HepG2 (cell line): Measurements from ENCODE around the gene NBEA. TPM values are rescaled to one million over a fixed set of nuclear protein-coding genes. Genes with fewer than 3 reads are reported as not detected.

Experiments
- ATAC-seq: fragments of 200-7000 bp; cut with Tn5 transposase; 3 replicates; pipeline ENCODE4 v1.9.1; 2020; ENCODE audit warnings: mild to moderate bottlenecking, moderate library complexity
- BruUV-seq: library from RNA; stranded (reverse); fragments of 400-500 nt; replicated peaks from 2 replicates; lab custom pipeline; 2021; lab: Mats Ljungman, UMichigan
- CTCF ChIA-PET: fragments of 300-600 bp; formaldehyde crosslinking; extraction: SDS; loops from one replicate; lab custom pipeline; 2021; ENCODE audit warnings: low total read pairs, inconsistent platforms, low intra/inter-chr PET ratio; lab: Yijun Ruan, JAX
- POLR2A ChIA-PET: fragments of 350-600 bp; sonication (Branson Sonifier 250); formaldehyde crosslinking; loops from one replicate; lab custom pipeline; 2020; ENCODE audit warnings: antibody characterized with exemption, inconsistent platforms; lab: Yijun Ruan, JAX
- DNase-seq: peaks from one replicate; pipeline ENCODE4 v3.0.0-alpha.2; 2015; ENCODE audit warnings: low spot score
- FAIRE-seq: peaks from 3 replicates; lab custom pipeline; 2011; peaks lifted over from hg19 to GRCh38; lab: Jason Lieb, UNC
- H2AFZ ChIP-seq: one replicate; pipeline ENCODE4 v1.6.1; 2011; ENCODE audit warnings: low read length, inconsistent platforms
- H3K27ac ChIP-seq: fragments of 300-600 bp; 3 replicates; pipeline ENCODE4 v1.8.0; 2011; ENCODE audit warnings: mixed run types, mild to moderate bottlenecking, mixed read lengths, low read length, inconsistent platforms; ENCODE audit not compliant: insufficient read depth; ENCODE audit errors: extremely low read length
- H3K27me3 ChIP-seq, 2 experiments: fragments of 200-600 bp in 1 of 2; 2 replicates in 1 of 2; 3 replicates in 1 of 2; pipeline versions ENCODE4 v1.6.0 to v1.8.0; 2011; ENCODE audit warnings: low read length in 2 of 2, mild to moderate bottlenecking in 2 of 2, moderate library complexity in 2 of 2, inconsistent platforms in 1 of 2; ENCODE audit not compliant: insufficient read depth in 2 of 2, control insufficient read depth in 1 of 2
- H3K36me3 ChIP-seq, 2 experiments: fragments of 200-600 bp in 1 of 2; replicated peaks in 1 of 2; 2 replicates in 1 of 2; 3 replicates in 1 of 2; pipeline versions ENCODE4 v1.5.1 to v1.8.0; 2011; ENCODE audit warnings: low read length in 2 of 2, inconsistent platforms in 1 of 2; ENCODE audit not compliant: insufficient read depth in 2 of 2, control insufficient read depth in 1 of 2
- H3K4me1 ChIP-seq: 2 replicates; pipeline ENCODE4 v1.5.1; 2012; ENCODE audit warnings: low read length, inconsistent platforms; ENCODE audit not compliant: insufficient read depth
- H3K4me2 ChIP-seq: 2 replicates; pipeline ENCODE4 v1.6.0; 2011; ENCODE audit warnings: low read depth, low read length, inconsistent platforms
- H3K4me3 ChIP-seq, 3 experiments: fragments of 200-600 bp in 1 of 3; sonication (generic), shearing (Covaris generic) in 1 of 3; replicated peaks in 1 of 3; 2 replicates each; pipeline ENCODE4 v1.5.1; 2011 to 2016; ENCODE audit warnings: low read length in 3 of 3, inconsistent platforms in 2 of 3, low read depth in 2 of 3, mild to moderate bottlenecking in 2 of 3, control low read depth in 1 of 3, mixed read lengths in 1 of 3; ENCODE audit not compliant: insufficient read depth in 1 of 3
- H3K79me2 ChIP-seq: one replicate; pipeline ENCODE4 v1.6.1; 2011; ENCODE audit warnings: low read length, inconsistent platforms; ENCODE audit not compliant: insufficient read depth
- H3K9ac ChIP-seq: 2 replicates; pipeline ENCODE4 v1.6.0; 2011; ENCODE audit warnings: mild to moderate bottlenecking, low read depth, low read length, inconsistent platforms; ENCODE audit not compliant: insufficient read depth
- H3K9me3 ChIP-seq: 2 replicates; pipeline ENCODE4 v1.5.1; 2012; ENCODE audit warnings: mild to moderate bottlenecking, low read length
- H4K20me1 ChIP-seq: 2 replicates; pipeline ENCODE4 v1.6.0; 2011; ENCODE audit warnings: inconsistent platforms, mild to moderate bottlenecking, low read length, moderate library complexity; ENCODE audit not compliant: insufficient read depth
- HBP1 ChIP-seq: IDR thresholded peaks from 2 replicates; pipeline ENCODE4 v1.6.1; 2016; ENCODE audit warnings: low read depth, control low read depth
- HMGA1 ChIP-seq: sonication (generic); formaldehyde crosslinking; conservative IDR thresholded peaks from 2 replicates; pipeline ENCODE4 v1.4.0; 2020; ENCODE audit warnings: missing genetic modification reagents
- KDM4B ChIP-seq: sonication (generic); formaldehyde crosslinking; IDR thresholded peaks from 2 replicates; pipeline ENCODE4 v1.4.0; 2020; ENCODE audit warnings: missing genetic modification reagents
- KDM6A ChIP-seq: IDR thresholded peaks from 2 replicates; pipeline ENCODE4 v1.6.1; 2016; ENCODE audit warnings: low read depth
- NRL ChIP-seq: sonication (generic); formaldehyde crosslinking; IDR thresholded peaks from 2 replicates; pipeline ENCODE4 v1.5.0; 2020; ENCODE audit warnings: missing genetic modification reagents, mild to moderate bottlenecking, moderate library complexity, borderline replicate concordance
- SMYD3 ChIP-seq: sonication (generic); formaldehyde crosslinking; IDR thresholded peaks from 2 replicates; pipeline ENCODE4 v1.8.1; 2023; ENCODE audit warnings: mild to moderate bottlenecking, missing genetic modification reagents
- TRIM24 ChIP-seq: sonication (generic); formaldehyde crosslinking; IDR thresholded peaks from 2 replicates; pipeline ENCODE4 v1.8.0; 2022; ENCODE audit warnings: mild to moderate bottlenecking, missing genetic modification reagents
- USF2 ChIP-seq, 2 experiments: sonication (generic) in 1 of 2; formaldehyde crosslinking in 1 of 2; IDR thresholded peaks; 2 replicates each; pipeline versions ENCODE4 v1.5.1 to v1.6.1; 2011 to 2020; ENCODE audit warnings: borderline replicate concordance in 1 of 2, low read depth in 1 of 2, low read length in 1 of 2, mild to moderate bottlenecking in 1 of 2, missing genetic modification reagents in 1 of 2, moderate library complexity in 1 of 2
- ZNF230 ChIP-seq: sonication (generic); formaldehyde crosslinking; IDR thresholded peaks from 2 replicates; pipeline ENCODE4 v1.4.0; 2020; ENCODE audit warnings: mild to moderate bottlenecking, missing genetic modification reagents
- ZNF576 ChIP-seq: sonication (generic); formaldehyde crosslinking; IDR thresholded peaks from 2 replicates; pipeline ENCODE4 v1.4.0; 2020; ENCODE audit warnings: mild to moderate bottlenecking, missing genetic modification reagents
- ZNF75D ChIP-seq: sonication (generic); formaldehyde crosslinking; IDR thresholded peaks from 2 replicates; pipeline ENCODE4 v1.8.1; 2023; ENCODE audit warnings: missing genetic modification reagents, mild to moderate bottlenecking, borderline replicate concordance
- WGBS: methylation state at CpG from one replicate; pipeline ENCODE4 v1.1.6; 2017; ENCODE audit warnings: low lambda C conversion rate; 5-methylcytosine and 5-hydroxymethylcytosine counted together
- in situ Hi-C: cut with HindIII; loops from 2 replicates; pipeline ENCODE4 v1.10.0; 2017; ENCODE audit warnings: low pct_unique_long_range_greater_than_20kb; ENCODE audit not compliant: extremely low pct_ligation_motif_present
- intact Hi-C: fragments of 100-400 bp; cut with micrococcal nuclease; formaldehyde crosslinking; loops from one replicate; pipeline ENCODE4 v1.10.0; 2022; ENCODE audit not compliant: unreplicated experiment
- polyA plus RNA-seq, 8 experiments: library from polyadenylated mRNA; depleted of rRNA in 3 of 8; stranded (reverse) in 7 of 8; unstranded in 1 of 8; fragments of >200 nt; fragmentation: Illumina TruSeq in 4 of 8; extraction: Trizol in 4 of 8; gene quantifications; 2 replicates each; pipeline versions ENCODE4 v1.2.1 to v1.2.3, GENCODE V29; 2011 to 2016; ENCODE audit warnings: low read depth in 4 of 8, missing spikeins in 1 of 8, mixed read lengths in 1 of 8; ENCODE audit not compliant: insufficient read depth in 1 of 8
- total RNA-seq, 5 experiments: library from RNA; depleted of rRNA; stranded (reverse); fragments of >200 nt; fragmentation: Illumina TruSeq; extraction: Trizol; gene quantifications; 2 replicates each; pipeline ENCODE4 v1.2.3, GENCODE V29; 2016; ENCODE audit warnings: low read depth in 1 of 5

NBEA gene
- total and polyA plus RNA-seq, 2 of the 13 experiments (the other 11 are each of a cell fraction or from before 2014, with no cell fraction given) = 2.7 to 2.8 TPM

GRCh38 chr13:35216131-35216530 lies 274.1 kb downstream of the NBEA start (continued):
- TF ChIP-seq ZNF75D = no peak

- Histone ChIP-seq H4K20me1 (no peaks in the 10 kb centered on the region), H3K9ac (no peak overlapping the region), H2AFZ (no peak overlapping the region), H3K79me2 (no peaks in the 10 kb centered on the region), H3K36me3 (no peaks in the 10 kb centered on the region), H3K4me3 (no peak overlapping the region), H3K27me3 (no peaks in the 10 kb centered on the region), H3K27ac (no peak overlapping the region), H3K4me2 (no peak overlapping the region), H3K4me1 (no peaks in the 10 kb centered on the region), H3K9me3 (no peaks in the 10 kb centered on the region)
- ChIA-PET POLR2A (no interaction called here), CTCF (no interaction called here)
- BruUV-seq = no TSS peak
- ATAC-seq (no peak), FAIRE-seq (no peak), DNase-seq (no peak)
- WGBS = 69% methylated on average over 1 of the region's 1 CpG
- in situ Hi-C loops = loop anchor here (25.0 kb wide), 1 partner anchor 493 kb away; no protein-coding TSS in a partner anchor
- TF ChIP-seq ZNF576 (CRISPR knock-in tag) = no peak
- TF ChIP-seq KDM6A = no peak
- no peak for TF ChIP-seq ZNF230 (CRISPR knock-in tag)
- no peak for TF ChIP-seq NRL
- TF ChIP-seq HMGA1 (CRISPR knock-in tag) = no peak
- intact Hi-C loops = no loop called here
These were observed 277.0 kb downstream of the NBEA start for GRCh38 chr13:35219021-35219420.

GRCh38 chr13:35225159-35225558 lies 283.1 kb downstream of the NBEA start:
- ATAC-seq (no peak), DNase-seq (no peak), FAIRE-seq (no peak)
- Histone ChIP-seq H3K4me3 (no peak overlapping the region), H3K9ac (no peak overlapping the region), H2AFZ (no peak overlapping the region), H4K20me1 (no peaks in the 10 kb centered on the region), H3K4me1 (no peaks in the 10 kb centered on the region), H3K4me2 (no peak overlapping the region), H3K36me3 (no peaks in the 10 kb centered on the region), H3K27ac (no peak overlapping the region), H3K27me3 (no peaks in the 10 kb centered on the region), H3K9me3 (no peaks in the 10 kb centered on the region), H3K79me2 (no peaks in the 10 kb centered on the region)
- in situ Hi-C loops (no loop called here), intact Hi-C loops (no loop called here)
- CTCF ChIA-PET = no interaction called here
- 39% methylated on average over 1 of the region's 1 CpG for WGBS
- POLR2A ChIA-PET = no interaction called here
- no TSS peak for BruUV-seq
- no peak for TF ChIP-seq KDM4B
- no peak for TF ChIP-seq USF2 (IDR thresholded peaks at IDR 0.05; ENCODE audit: low read depth, low read length)
- no peak for TF ChIP-seq USF2 (CRISPR knock-in tag; IDR thresholded peaks at IDR 0.05; ENCODE audit: borderline replicate concordance)
- no peak for TF ChIP-seq TRIM24 (CRISPR knock-in tag)
- TF ChIP-seq SMYD3 (CRISPR knock-in tag) = no peak
- TF ChIP-seq ZNF75D = no peak
- TF ChIP-seq HBP1 (CRISPR knock-in tag) = no peak
